H9 (cell line): ENCODE results near the gene PEX14. TPM values are rescaled to one million over a fixed set of nuclear protein-coding genes. Genes with fewer than 3 reads are reported as not detected.

Experiments
- DNase-seq: peaks from one replicate; pipeline ENCODE4 v3.0.0-alpha.2; 2017
- H2AFZ ChIP-seq: one replicate; pipeline ENCODE4 v1.6.1; 2013; ENCODE audit warnings: mild to moderate bottlenecking, low read length, control low read depth, moderate library complexity
- H2AK5ac ChIP-seq: 2 replicates; pipeline ENCODE4 v1.6.1; 2013; ENCODE audit warnings: low read length, control low read depth, mixed read lengths; ENCODE audit not compliant: insufficient read length
- H2BK120ac ChIP-seq: one replicate; pipeline ENCODE4 v1.6.1; 2013; ENCODE audit warnings: low read depth, mild to moderate bottlenecking, low read length, control low read depth, inconsistent platforms; ENCODE audit not compliant: poor library complexity, severe bottlenecking
- H2BK12ac ChIP-seq: 2 replicates; pipeline ENCODE4 v1.6.1; 2013; ENCODE audit warnings: low read length, control low read depth, mixed read lengths, low read depth; ENCODE audit not compliant: insufficient read length
- H2BK15ac ChIP-seq: 2 replicates; pipeline ENCODE4 v1.6.1; 2013; ENCODE audit warnings: low read depth, low read length, control low read depth
- H2BK20ac ChIP-seq: one replicate; pipeline ENCODE4 v1.6.1; 2013; ENCODE audit warnings: low read depth, mild to moderate bottlenecking, low read length, control low read depth, inconsistent platforms; ENCODE audit not compliant: poor library complexity, severe bottlenecking
- H2BK5ac ChIP-seq: 2 replicates; pipeline ENCODE4 v1.6.1; 2013; ENCODE audit warnings: low read length, control low read depth, mixed read lengths; ENCODE audit not compliant: insufficient read length
- H3K14ac ChIP-seq: 2 replicates; pipeline ENCODE4 v1.6.1; 2013; ENCODE audit warnings: low read length, control low read depth; ENCODE audit not compliant: insufficient read depth
- H3K18ac ChIP-seq: 2 replicates; pipeline ENCODE4 v1.6.1; 2013; ENCODE audit warnings: low read depth, mild to moderate bottlenecking, mixed read lengths, low read length, control low read depth; ENCODE audit not compliant: insufficient read length
- H3K23ac ChIP-seq: 2 replicates; pipeline ENCODE4 v1.6.1; 2013; ENCODE audit warnings: low read length, control low read depth, mixed read lengths, low read depth; ENCODE audit not compliant: insufficient read length
- H3K23me2 ChIP-seq: 2 replicates; pipeline ENCODE4 v1.6.1; 2013; ENCODE audit warnings: low read depth, mild to moderate bottlenecking, mixed read lengths, low read length, control low read depth; ENCODE audit not compliant: insufficient read length, poor library complexity, severe bottlenecking
- H3K27ac ChIP-seq: 2 replicates; pipeline ENCODE4 v1.5.1; 2013; ENCODE audit warnings: low read length, control low read depth, mixed read lengths, low read depth; ENCODE audit not compliant: insufficient read length
- H3K27me3 ChIP-seq: 2 replicates; pipeline ENCODE4 v1.6.1; 2013; ENCODE audit warnings: low read length, control low read depth, inconsistent platforms; ENCODE audit not compliant: insufficient read depth
- H3K4ac ChIP-seq: 2 replicates; pipeline ENCODE4 v1.6.1; 2013; ENCODE audit warnings: low read depth, mild to moderate bottlenecking, control low read depth, inconsistent platforms, low read length, moderate library complexity
- H3K4me1 ChIP-seq: 2 replicates; pipeline ENCODE4 v1.6.1; 2013; ENCODE audit warnings: low read length, control low read depth, inconsistent platforms; ENCODE audit not compliant: insufficient read depth
- H3K4me2 ChIP-seq: 2 replicates; pipeline ENCODE4 v1.6.1; 2013; ENCODE audit warnings: low read length, control low read depth, mixed read lengths; ENCODE audit not compliant: insufficient read length, insufficient read depth
- H3K56ac ChIP-seq: 2 replicates; pipeline ENCODE4 v1.6.1; 2013; ENCODE audit warnings: low read depth, mild to moderate bottlenecking, mixed read lengths, low read length, control low read depth; ENCODE audit not compliant: insufficient read length
- H3K79me1 ChIP-seq: 2 replicates; pipeline ENCODE4 v1.6.1; 2013; ENCODE audit warnings: low read depth, mild to moderate bottlenecking, moderate library complexity, low read length, control low read depth, inconsistent platforms; ENCODE audit not compliant: insufficient read depth, poor library complexity, severe bottlenecking
- H3K79me2 ChIP-seq: 2 replicates; pipeline ENCODE4 v1.6.1; 2013; ENCODE audit warnings: low read length, control low read depth, inconsistent platforms; ENCODE audit not compliant: insufficient read depth
- H3K9ac ChIP-seq: 2 replicates; pipeline ENCODE4 v1.6.1; 2013; ENCODE audit warnings: low read length, control low read depth, mixed read lengths; ENCODE audit not compliant: insufficient read length; ENCODE audit errors: extremely low read depth
- H3K9me3 ChIP-seq: one replicate; pipeline ENCODE4 v1.6.1; 2013; ENCODE audit warnings: low read depth, low read length, inconsistent platforms; ENCODE audit not compliant: control insufficient read depth
- H3T11ph ChIP-seq: one replicate; pipeline ENCODE4 v1.6.1; 2013; ENCODE audit warnings: mild to moderate bottlenecking, low read length, control low read depth, inconsistent platforms
- H4K20me1 ChIP-seq: one replicate; pipeline ENCODE4 v1.6.1; 2013; ENCODE audit not compliant: control insufficient read depth, insufficient read length, insufficient read depth
- H4K5ac ChIP-seq: 2 replicates; pipeline ENCODE4 v1.6.1; 2013; ENCODE audit warnings: low read depth, mild to moderate bottlenecking, mixed read lengths, low read length, control low read depth; ENCODE audit not compliant: insufficient read length
- H4K8ac ChIP-seq: replicated peaks from 2 replicates; pipeline ENCODE4 v1.6.1; 2013; ENCODE audit warnings: low read length, control low read depth, mixed read lengths, low read depth; ENCODE audit not compliant: insufficient read length
- H4K91ac ChIP-seq: 2 replicates; pipeline ENCODE4 v1.6.1; 2013; ENCODE audit warnings: low read depth, mild to moderate bottlenecking, moderate library complexity, mixed read lengths, low read length, control low read depth; ENCODE audit not compliant: insufficient read length
- H3K27ac Mint-ChIP-seq, 3 experiments: 2 replicates in 2 of 3; 3 replicates in 1 of 3; pipeline ENCODE4 v1.8.0; 2020 to 2021; ENCODE audit warnings: mixed read lengths in 3 of 3, mild to moderate bottlenecking in 1 of 3, moderate library complexity in 1 of 3
- H3K27me3 Mint-ChIP-seq: 2 replicates; pipeline ENCODE4 v1.8.0; 2021; ENCODE audit warnings: low read depth, mild to moderate bottlenecking, moderate library complexity, mixed read lengths
- H3K36me3 Mint-ChIP-seq, 3 experiments: 2 replicates in 2 of 3; 3 replicates in 1 of 3; pipeline ENCODE4 v1.8.0; 2020 to 2021; ENCODE audit warnings: low read depth in 3 of 3, mixed read lengths in 3 of 3; ENCODE audit not compliant: insufficient read depth in 1 of 3
- H3K4me1 Mint-ChIP-seq, 2 experiments: 2 replicates each; pipeline ENCODE4 v1.8.0; 2020; ENCODE audit warnings: mixed read lengths in 2 of 2
- H3K4me3 Mint-ChIP-seq, 2 experiments: 2 replicates in 1 of 2; 3 replicates in 1 of 2; pipeline ENCODE4 v1.8.0; 2020 to 2021; ENCODE audit warnings: mild to moderate bottlenecking in 2 of 2, mixed read lengths in 2 of 2, moderate library complexity in 1 of 2
- H3K9me3 Mint-ChIP-seq, 2 experiments: 2 replicates in 1 of 2; 3 replicates in 1 of 2; pipeline ENCODE4 v1.8.0; 2020; ENCODE audit warnings: mild to moderate bottlenecking in 2 of 2, mixed read lengths in 2 of 2, moderate library complexity in 1 of 2
- WGBS: extraction: QIAGEN DNeasy Blood & Tissue Kit; methylation state at CpG from one replicate; pipeline ENCODE4 v1.1.7; 2013; ENCODE audit warnings: missing lambda C conversion rate, low lambda C conversion rate, mixed read lengths; ENCODE audit not compliant: insufficient read length; ENCODE audit errors: extremely low coverage; 5-methylcytosine and 5-hydroxymethylcytosine counted together
- total RNA-seq: library from RNA; stranded (reverse); gene quantifications from 2 replicates; pipeline ENCODE4 v1.2.1, GENCODE V29; 2021
- TF ChIP-seq, protein P1 (sequence below): fragments of 200-600 bp; sonication (generic); conservative IDR thresholded peaks from 3 replicates; pipeline ENCODE4 v1.8.0; 2021; ENCODE audit warnings: antibody characterized with exemption, mild to moderate bottlenecking

The PEX14 gene
- total RNA-seq, 1 experiment from 2014 or later = 23.9 TPM

- no peak overlapping the region for H3K4me3 Mint-ChIP-seq
- H3K18ac ChIP-seq = no peak overlapping the region
- H3K4ac ChIP-seq = no peak overlapping the region
Measured at GRCh38 chr1:10591010-10591409, 116.3 kb downstream of the PEX14 start.

More at GRCh38 chr1:10591010-10591409, 116.3 kb downstream of the PEX14 start:
- Histone ChIP-seq H2AK5ac (no peak overlapping the region), H3K4me2 (no peak overlapping the region), H3K27me3 (no peaks in the 10 kb centered on the region), H2BK12ac (no peak overlapping the region), H4K20me1 (no peaks in the 10 kb centered on the region), H3K4me1 (peaks cover 3% of the 10 kb centered on the region; the same call in 1 of the 2 replicates), H4K5ac (no peak overlapping the region), H3K14ac (no peak overlapping the region), H4K91ac (no peak overlapping the region), H3K27ac (no peak overlapping the region), H3K79me2 (no peaks in the 10 kb centered on the region), H2BK15ac (no peak overlapping the region), H4K8ac (no peak overlapping the region), H3K56ac (no peak overlapping the region), H3K9ac (no peak overlapping the region), H3K9me3 (no peaks in the 10 kb centered on the region), H2AFZ (no peak overlapping the region), H3K79me1 (no peaks in the 10 kb centered on the region), H3K23ac (no peak overlapping the region), H3T11ph (no peak overlapping the region), H2BK120ac (no peak overlapping the region), H3K23me2 (peaks cover 4% of the 10 kb centered on the region), H2BK20ac (no peak overlapping the region), H2BK5ac (no peak overlapping the region)
- Mint-ChIP-seq H3K27ac (no peak overlapping the region), H3K4me1 (peaks cover 42 to 47% of the 10 kb centered on the region in 2 experiments), H3K9me3 (no peaks in the 10 kb centered on the region), H3K36me3 (no peaks in the 10 kb centered on the region), H3K27me3 (no peaks in the 10 kb centered on the region)
- TF ChIP-seq, protein P1, sequence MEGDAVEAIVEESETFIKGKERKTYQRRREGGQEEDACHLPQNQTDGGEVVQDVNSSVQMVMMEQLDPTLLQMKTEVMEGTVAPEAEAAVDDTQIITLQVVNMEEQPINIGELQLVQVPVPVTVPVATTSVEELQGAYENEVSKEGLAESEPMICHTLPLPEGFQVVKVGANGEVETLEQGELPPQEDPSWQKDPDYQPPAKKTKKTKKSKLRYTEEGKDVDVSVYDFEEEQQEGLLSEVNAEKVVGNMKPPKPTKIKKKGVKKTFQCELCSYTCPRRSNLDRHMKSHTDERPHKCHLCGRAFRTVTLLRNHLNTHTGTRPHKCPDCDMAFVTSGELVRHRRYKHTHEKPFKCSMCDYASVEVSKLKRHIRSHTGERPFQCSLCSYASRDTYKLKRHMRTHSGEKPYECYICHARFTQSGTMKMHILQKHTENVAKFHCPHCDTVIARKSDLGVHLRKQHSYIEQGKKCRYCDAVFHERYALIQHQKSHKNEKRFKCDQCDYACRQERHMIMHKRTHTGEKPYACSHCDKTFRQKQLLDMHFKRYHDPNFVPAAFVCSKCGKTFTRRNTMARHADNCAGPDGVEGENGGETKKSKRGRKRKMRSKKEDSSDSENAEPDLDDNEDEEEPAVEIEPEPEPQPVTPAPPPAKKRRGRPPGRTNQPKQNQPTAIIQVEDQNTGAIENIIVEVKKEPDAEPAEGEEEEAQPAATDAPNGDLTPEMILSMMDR = no peak
- no CpG with 5 or more reads among the region's 4 CpGs for WGBS
- DNase-seq = no peak
